Measurements from ENCODE around the gene SELENOO. TPM values are rescaled to one million over a fixed set of nuclear protein-coding genes. Genes with fewer than 3 reads are reported as not detected.

SELENOO gene
- total RNA-seq, 6 experiments from 2014 or later = 51.1 to 67.8 (median 59.2) TPM

DNA sequence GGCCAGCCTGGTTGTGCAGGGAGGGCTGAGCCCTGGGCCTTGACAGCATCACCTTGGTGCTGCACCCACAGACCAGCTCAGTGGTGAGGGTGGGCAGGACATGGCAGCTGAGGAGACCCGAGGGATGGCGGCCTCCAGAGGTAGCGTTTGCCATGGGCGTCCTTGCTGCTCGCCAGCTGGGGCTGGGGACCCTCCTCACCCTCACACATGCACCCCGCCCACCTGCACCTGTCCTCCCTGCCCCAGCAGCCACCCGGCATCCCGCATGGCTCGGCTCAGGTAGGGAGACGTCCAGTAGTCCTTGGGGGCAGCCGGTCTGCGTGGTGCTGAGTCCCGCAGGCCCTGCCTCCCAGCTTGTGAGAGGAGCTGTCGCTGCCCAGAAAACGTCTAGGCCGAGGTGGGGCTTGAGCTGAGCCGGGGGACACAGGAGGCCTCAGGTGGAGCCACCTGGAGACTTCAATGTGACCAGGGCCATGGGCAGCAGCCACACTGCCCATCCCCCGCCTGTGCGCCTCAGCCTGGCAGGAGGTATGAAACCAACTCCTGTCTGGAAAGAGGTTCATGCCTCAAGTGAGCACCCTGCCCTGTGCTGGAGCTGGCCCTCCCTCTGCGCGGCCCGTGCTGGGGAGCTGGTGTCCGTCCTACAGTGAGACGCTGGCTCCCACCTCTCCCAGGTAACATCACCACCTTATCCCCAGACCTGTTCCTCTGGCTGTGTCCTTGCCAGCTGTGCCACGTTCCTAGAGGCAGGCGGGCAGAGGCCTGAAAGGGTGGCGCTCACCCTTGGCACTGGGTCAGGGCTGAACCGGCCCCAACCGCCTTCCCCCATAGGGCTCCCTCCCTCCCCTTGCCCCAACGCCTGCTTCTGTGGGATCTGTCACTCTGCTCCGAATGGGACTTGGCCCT lies 18.4 kb upstream of the SELENOO start:
- intact Hi-C loops (cut with DNase I) = no loop called here
- H3K27me3 ChIP-seq = no peaks in the 10 kb centered on the region

GRCh38 chr22:50183141-50183971 lies 17.5 kb upstream of the SELENOO start:
- intact Hi-C loops (cut with DNase I) = no loop called here
- H3K27ac ChIP-seq = no peak overlapping the region
- H3K4me1 ChIP-seq = peaks cover 0 to 25% (median 6%) of the 10 kb centered on the region in 4 donors
- no peaks in the 10 kb centered on the region for H3K27me3 ChIP-seq
- WGBS (ENCODE audit: insufficient coverage, low coverage, low lambda C conversion rate, missing lambda C conversion rate) = no CpG with 5 or more reads among the region's 19 CpGs
- no peaks in the 10 kb centered on the region for H3K9me3 ChIP-seq
- no peak overlapping the region for H3K4me3 ChIP-seq
- H3K36me3 ChIP-seq = no peaks in the 10 kb centered on the region
- ATAC-seq = no peak
- no peak for TF ChIP-seq POLR2A (IDR thresholded peaks at IDR 0.05)
- no peak for TF ChIP-seq CTCF (IDR thresholded peaks at IDR 0.05)
- DNase-seq = peak in 1 of 3 donors; percentile 55

More for the DNA sequence above, 18.4 kb upstream of the SELENOO start:
- Histone ChIP-seq H3K4me1 (peaks cover 0 to 25% (median 6%) of the 10 kb centered on the region in 4 donors), H3K4me3 (no peak overlapping the region), H3K36me3 (no peaks in the 10 kb centered on the region), H3K9me3 (no peaks in the 10 kb centered on the region), H3K27ac (no peak overlapping the region)
- 18% methylated on average over 3 of the region's 31 CpGs for WGBS (ENCODE audit: insufficient coverage, low coverage, low lambda C conversion rate, missing lambda C conversion rate)
- no peak for TF ChIP-seq POLR2A (IDR thresholded peaks at IDR 0.05)
- no peak for TF ChIP-seq CTCF (IDR thresholded peaks at IDR 0.05)
- peak in 1 of 4 donors; percentile 41 for ATAC-seq
- DNase-seq = peak in 2 of 3 donors; percentile 59 to 81

GRCh38 chr22:50184004-50184901 lies 16.6 kb upstream of the SELENOO start:
- TF ChIP-seq POLR2A (IDR thresholded peaks at IDR 0.05) = no peak
- no peak for TF ChIP-seq CTCF (IDR thresholded peaks at IDR 0.05)
- ATAC-seq (peak; percentile 50 to 61 (median 57)), DNase-seq (peak in 2 of 3 donors; percentile 80 to 82)
- Histone ChIP-seq H3K4me1 (peaks cover 0 to 31% (median 6%) of the 10 kb centered on the region in 4 donors), H3K9me3 (no peaks in the 10 kb centered on the region), H3K36me3 (no peaks in the 10 kb centered on the region), H3K27me3 (no peaks in the 10 kb centered on the region), H3K27ac (peak overlapping the region in 1 of 3 donors; percentile 68), H3K4me3 (peak overlapping the region in 1 of 3 donors; percentile 67)
- intact Hi-C loops (cut with DNase I) = no loop called here
- WGBS (ENCODE audit: insufficient coverage, low coverage, low lambda C conversion rate, missing lambda C conversion rate) = 67% methylated on average over 2 of the region's 32 CpGs

DNA sequence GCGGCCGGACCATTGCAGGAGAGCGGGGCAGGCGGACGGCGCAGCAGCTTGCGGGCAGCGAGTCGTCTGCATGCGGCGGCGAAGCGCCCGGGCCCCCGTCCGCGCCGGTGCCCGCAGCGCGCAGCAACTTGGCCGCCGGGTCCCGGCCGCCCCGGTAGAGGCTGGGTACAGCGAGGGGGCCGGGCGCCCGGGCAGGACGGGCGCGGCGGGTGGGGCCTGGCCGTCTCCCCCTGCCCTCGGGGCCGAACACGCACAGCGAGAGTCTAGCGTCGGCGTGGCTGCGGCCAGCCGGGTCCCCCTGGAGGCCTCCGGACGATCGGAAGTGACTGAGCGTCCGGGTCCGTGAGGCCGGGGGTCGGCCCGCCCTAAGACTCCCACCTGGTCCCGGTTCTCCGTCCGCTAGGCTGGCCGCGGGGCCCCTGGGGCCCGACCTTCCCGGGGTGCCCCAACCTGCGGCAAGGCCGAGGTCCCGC lies 15.9 kb upstream of the SELENOO start:
- H3K27ac ChIP-seq = peak overlapping the region; percentile 5 to 68 (median 33)
- H3K4me3 ChIP-seq = peak overlapping the region; percentile 38 to 67 (median 44)
- peaks cover 0 to 38% (median 9%) of the 10 kb centered on the region in 4 donors for H3K4me1 ChIP-seq
- DNase-seq = peak in 1 of 3 donors; percentile 37
- intact Hi-C loops (cut with DNase I) = no loop called here
- no peak for ATAC-seq
- TF ChIP-seq CTCF (IDR thresholded peaks at IDR 0.05) = no peak
- no peak for TF ChIP-seq POLR2A (IDR thresholded peaks at IDR 0.05)
- 2% methylated on average over 7 of the region's 63 CpGs for WGBS (ENCODE audit: insufficient coverage, low coverage, low lambda C conversion rate, missing lambda C conversion rate)
- no peaks in the 10 kb centered on the region for H3K36me3 ChIP-seq
- no peaks in the 10 kb centered on the region for H3K9me3 ChIP-seq
- H3K27me3 ChIP-seq = no peaks in the 10 kb centered on the region

Measured in right lobe of liver (tissue), 6 donors.